HG03342 (cell line): Measurements from ENCODE around the gene IAH1.

Experiments used
- ATAC-seq: cut with Tn5 transposase; IDR thresholded peaks from one replicate; pipeline ENCODE4 v1.9.1; 2021; ENCODE audit warnings: mild to moderate bottlenecking, moderate library complexity; ENCODE audit not compliant: unreplicated experiment

The IAH1 gene, protein sequence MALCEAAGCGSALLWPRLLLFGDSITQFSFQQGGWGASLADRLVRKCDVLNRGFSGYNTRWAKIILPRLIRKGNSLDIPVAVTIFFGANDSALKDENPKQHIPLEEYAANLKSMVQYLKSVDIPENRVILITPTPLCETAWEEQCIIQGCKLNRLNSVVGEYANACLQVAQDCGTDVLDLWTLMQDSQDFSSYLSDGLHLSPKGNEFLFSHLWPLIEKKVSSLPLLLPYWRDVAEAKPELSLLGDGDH

DNA sequence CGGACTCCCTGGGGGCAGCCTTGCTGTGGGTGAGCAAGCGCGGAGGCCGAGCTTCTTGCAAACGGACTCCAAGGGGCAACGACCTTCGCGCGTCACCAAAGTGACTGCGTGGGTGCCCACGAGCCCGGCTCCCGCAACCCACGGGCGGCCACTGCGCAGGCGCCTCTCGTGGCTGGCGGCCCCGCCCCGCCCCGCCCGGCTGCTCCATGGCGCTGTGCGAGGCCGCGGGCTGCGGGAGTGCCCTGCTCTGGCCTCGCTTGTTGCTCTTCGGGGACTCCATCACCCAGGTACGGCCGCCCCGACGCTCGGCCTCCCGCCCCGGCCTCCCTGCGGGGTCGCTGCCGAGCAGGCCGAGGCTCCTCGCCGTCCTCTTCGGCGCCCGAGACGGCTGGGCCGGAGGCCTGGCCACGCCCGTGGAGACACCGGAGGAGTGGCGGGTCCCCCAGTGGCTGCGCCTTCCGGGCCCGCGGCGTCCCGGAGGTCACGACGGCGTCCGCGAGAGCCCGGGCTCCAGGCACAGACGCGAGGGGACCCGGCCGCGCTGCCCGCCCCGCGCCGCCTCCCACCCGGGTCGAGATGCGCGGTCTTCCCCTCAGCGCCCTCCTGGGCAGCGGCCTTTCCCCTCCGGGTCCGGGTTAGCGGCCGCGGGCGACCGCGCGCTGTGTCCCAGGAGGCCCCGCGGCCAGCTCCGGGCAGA, at the start of gene IAH1:
TSS of gene IAH1 (plus strand) at position 191 of the 697 bp plus-strand sequence. CDS start at position 207, 16 bp downstream.
- peak; percentile 69 for ATAC-seq

DNA sequence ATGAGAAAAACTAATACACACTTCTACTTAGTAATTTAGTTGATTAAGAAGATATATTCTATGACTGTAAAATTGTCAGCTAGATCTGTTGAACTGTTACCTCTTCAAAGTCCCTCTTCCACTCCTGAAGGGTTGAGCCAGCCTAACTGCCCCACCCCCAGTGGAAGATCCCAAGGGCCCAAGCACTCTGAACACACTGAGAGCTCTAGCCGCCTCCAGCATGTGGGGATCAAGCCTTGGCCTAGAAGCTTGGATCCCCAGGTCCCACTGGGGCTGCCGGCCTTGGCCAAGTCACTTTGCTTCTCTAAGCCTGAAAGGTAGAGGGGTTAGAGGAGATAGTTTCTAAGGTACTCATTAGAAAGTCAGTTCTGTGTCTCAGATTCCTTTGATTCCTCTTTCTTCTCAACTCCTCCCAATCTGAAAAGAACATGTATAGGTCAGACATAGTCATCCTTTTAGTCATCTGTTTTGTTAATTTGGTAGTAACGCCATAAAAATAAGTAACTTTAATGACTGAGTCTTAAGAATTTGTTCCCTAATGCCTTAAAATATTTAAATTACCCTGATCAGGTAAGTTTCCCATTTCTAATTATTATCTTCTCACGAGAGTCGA, 45.3 kb upstream of the IAH1 start:
- no peak for ATAC-seq

DNA sequence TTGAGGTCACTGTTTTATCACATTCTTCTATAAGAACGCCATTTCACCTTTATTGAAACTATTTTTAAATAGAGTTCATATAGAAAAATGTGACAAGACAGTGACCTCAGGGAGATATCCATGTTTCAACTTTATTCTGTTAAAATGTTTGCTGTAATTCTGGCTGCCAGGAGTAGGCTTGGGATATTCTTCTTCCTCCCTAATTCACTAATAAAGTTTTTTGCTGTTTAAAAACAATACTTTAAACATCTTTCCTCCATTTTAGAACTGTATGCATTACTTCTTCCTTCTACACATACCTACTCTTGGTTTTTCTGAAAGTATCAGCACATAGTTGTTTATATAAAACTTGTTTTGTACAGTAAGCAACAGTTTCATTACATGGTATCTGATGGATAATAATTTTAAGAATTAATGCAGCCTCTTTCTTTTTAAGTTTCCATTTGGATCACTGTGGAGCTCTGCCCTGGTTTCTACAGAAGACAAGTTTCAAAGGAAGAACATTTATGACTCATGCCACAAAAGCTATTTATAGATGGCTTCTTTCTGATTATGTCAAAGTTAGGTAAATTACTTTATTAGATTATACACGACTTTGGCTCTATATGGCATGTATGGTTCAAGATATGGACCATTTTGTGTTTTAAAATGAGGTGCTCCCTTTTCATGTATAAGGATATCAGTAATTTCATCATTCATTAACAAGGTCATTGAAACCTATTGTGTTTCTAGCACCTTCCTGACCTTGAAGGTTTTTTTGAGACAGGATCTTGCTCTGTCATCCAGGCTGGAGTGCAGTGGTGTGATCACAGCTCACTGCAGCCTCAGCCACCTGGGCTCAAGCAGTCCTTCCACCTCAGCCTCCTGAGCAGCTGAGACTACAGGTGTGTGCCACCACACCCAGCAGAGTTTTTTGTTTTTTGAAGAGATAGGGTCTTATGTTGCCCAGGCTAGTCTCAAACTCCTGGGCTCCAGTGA, 43.7 kb upstream of the IAH1 start:
- ATAC-seq = no peak

DNA sequence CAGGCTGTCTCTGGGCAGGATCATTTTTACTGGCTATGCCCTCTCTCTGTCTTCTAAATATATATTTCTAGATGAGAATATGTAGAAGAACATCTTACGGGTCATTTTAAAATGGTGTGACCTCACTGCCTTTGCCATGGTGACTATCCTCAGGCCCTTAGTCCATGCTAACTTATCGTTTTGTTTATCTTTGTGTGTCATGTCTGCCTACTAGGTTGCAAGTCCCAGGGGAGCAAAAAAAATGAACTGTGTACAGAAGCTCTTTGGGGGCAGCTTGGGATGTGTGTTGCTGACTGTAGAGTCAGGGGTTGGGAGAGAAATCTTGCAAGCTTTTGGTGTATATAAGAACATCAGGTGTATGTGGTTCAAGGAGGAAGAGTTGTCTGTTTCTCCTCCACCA, 39.9 kb upstream of the IAH1 start:
- no peak for ATAC-seq

DNA sequence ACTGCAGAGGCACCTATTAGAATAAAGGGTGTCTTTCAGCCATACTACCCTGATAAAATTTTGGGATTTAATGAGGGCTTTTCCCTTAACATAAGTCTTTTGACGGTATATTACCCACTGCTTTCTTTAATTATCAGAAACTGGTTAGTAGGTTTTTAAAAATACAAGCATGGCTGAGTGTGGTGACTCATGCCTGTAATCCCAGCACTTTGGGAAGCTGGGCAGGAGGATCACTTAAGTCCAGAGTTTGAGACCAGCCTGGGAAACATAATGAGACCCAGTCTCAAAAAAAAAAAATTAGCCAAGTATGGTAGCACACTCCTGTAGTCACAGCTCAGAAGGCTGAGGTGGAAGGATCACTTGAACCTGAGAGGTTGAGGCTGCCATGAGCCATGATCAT, 34.8 kb upstream of the IAH1 start:
- ATAC-seq = no peak

DNA sequence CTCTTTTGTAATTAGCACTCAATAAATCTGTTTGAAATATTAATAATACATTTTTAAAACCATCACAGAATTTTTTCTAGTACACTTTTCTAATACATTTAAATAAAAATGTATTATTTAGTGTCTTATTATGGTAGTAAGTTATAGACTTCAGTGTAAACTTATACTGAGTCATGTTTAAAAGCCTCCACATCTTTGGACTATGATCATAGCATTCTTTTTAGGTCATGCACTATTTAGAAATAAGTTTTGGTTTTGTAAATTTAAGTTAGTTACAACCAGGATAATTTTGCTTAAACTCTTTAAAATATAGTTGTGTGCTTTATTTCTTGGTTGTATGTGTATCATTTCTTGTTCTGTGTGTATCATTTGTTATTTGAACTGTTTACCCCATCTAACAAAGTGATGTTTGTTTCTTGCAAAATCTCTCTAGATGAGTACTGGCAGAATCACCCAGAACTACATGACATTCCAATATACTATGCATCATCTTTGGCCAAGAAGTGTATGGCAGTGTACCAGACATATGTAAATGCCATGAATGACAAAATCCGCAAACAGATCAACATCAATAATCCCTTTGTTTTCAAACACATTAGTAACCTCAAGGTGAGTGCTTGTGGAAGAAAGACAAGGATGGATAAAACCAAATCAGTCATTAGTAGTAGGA, 34.2 kb upstream of the IAH1 start:
- no peak for ATAC-seq

DNA sequence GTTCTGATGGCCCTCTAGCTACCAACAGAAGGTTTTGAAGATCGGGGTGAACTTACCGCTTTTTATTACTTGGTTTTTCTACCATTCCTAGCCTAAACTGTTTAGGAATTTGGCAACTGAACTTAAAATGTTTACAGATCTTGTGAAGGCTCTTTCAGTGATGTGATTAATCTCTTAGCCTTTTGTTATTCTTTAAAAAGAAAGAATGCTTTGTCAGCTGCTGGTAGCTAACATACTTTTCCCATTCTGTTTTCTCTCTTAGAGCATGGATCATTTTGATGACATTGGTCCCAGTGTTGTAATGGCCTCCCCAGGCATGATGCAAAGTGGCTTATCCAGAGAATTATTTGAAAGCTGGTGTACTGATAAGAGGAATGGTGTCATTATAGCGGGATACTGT, 32.8 kb upstream of the IAH1 start:
- ATAC-seq = no peak

DNA sequence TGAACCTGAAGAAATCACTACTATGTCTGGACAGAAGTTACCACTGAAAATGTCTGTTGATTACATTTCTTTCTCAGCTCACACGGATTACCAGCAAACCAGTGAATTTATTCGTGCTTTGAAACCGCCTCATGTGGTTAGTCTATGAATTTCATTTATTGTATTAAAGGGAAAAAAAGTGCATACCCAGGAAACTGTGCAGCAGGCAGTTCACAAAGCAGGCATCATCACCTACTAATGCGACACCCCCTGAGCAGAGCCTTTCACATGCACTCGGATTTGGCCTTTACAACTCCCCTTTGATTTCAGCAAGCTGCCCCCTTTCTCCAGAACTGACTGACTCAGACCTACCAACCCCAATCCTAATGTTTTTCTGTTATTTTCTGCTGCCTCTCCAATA, 30.8 kb upstream of the IAH1 start:
- no peak for ATAC-seq

DNA sequence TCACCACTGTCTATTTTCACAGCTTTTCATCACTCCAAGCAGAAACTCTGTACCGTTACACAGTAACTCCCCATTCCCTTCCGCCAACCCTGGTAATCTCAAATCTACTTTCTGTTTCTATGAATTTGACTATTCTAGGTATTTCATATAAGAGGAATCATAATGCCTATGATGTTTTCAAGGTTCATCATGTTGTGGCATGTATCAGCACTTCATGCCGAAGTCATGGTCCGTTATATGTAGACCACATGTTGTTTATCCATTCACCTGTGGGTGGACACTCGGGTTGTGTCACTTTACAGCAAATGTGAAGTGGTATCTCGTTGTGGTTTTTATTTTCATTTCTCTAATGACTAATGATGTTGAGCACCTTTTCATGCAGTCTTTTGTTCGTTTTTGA, 29.3 kb upstream of the IAH1 start:
- ATAC-seq = no peak

DNA sequence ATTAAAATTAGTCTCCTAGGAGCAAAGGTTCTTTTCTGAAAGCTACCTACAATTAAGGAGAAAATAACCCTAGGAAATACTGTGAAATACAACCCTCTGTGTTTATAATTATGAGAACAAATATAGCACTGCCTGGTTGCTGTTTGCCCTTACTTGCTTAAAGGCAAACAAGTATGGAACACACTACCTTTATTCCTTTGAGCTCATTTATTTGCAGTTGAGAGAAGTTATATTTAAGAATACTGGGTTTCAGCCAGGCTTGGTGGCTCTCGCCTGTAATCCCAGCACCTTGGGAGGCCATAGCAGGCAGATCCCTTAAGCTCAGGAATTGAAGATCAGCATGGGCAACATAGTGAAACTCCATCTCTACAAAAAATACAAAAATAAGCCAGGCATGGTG, 23.1 kb upstream of the IAH1 start:
- no peak for ATAC-seq

DNA sequence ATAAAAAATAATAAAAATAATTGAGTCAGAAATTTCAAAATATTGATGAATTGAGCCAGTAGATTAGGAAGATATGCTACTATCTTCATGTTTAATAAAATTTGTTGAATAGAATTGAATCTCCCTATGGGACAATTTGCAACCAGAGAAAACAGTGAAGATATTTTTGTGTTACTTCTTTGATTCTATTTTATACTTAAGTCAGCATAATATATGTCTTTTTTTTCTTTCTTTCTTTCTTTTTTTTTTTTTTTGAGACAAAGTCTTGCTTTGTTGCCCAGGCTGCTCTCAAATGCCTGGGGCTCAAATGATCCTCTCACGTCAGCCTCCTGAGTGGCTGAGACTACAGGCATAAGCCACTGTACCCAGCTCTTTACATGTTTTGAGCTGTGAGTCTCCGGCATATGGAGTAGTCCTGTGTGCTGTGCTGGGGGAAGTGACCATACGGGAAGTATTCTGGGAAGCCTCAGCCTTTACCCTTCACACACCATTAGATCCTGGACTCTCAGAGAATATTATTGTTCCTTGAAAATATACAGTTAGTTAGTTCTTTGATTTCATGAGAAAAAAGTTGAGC, 13.8 kb upstream of the IAH1 start:
- ATAC-seq = no peak

DNA sequence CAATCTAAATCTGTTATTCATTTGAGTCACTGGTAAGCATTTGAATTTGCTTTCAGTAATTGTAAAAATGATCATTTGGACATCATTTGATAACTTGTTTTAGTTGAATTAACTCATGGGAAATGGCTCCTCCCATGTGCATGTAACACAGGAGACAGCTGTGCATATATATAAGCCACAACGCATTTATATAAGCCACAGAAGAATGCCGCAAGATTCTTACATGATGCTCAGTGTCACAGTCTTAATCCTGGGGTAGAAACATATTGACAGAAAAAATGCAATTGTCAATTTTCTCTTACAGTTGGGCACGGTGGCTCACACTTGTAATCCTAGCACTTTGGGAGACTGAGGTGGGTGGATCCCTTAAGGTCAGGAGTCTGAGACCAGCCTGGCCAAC, 13.3 kb upstream of the IAH1 start:
- ATAC-seq = no peak

DNA sequence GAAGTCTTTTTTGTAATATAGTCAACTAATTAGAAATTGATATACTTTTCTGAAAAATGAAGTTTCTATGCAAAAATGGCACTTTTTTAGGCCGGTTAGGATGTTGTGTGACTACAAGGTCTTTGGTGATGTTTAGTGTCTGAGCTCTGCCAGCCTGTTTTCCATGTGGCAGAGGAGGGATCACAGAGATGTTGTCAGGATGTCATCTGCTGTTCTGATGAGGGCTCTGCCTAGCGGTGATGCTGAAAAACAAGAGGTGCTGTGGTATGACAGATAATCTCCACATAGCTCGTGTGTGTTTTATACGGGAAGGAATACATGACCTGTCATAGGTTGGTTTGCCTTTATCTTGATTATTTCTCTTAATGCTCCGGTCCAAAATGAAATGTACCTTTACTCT, 12.0 kb upstream of the IAH1 start:
- no peak for ATAC-seq

DNA sequence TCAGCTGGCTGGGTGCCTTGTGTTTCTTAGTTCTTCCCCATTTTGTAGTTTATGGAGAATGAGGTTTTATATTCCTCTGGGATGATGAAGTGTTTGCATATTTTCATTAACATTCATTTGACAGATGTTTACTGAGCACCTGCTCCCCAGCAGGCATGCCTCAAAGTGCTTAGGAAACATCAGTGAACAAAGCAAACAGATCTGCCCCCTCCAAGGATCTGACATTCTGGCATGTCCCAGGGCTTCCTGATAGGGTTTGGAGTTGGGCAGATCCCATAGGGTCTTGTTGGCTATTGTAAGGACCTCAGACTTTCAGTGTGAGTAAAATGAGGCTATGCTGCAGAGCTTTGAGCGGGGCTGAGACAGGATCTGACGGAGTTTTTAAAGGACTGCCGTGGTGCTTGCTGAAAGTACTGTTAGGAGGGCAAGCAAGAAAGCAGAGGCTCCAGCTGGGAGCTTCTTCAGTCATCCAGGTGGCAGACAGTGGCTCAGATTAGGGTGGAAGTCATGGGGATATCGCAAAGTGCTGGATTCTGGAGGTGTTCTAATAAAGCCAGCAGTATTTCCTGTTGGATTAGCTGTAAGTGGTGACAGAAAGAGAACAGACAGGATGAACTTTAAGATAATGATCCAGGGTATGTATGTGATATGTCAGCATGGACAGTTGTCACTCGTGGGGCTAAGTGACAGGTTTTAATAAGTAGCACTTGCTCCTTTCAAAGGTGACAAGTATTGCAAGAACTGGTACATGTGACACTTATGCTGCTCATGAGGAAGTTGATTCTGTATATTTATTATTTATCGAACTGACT, 11.3 kb upstream of the IAH1 start:
- no peak for ATAC-seq

DNA sequence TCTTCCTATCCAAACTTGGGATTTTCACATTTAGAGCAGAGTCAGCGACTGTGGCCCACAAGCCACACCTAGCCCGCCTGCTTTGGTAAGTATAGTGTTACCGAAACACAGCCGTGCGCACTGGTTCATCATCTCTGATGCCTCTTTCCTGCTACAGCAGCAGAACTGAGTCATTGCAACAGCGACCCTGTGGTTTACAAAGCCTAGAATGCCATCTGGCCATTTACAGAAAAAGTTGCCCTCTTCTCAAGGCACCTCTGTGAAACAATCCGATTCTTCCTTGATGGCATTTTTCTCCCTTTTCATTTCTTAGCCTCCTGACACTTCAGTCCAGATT, 10.7 kb upstream of the IAH1 start:
- no peak for ATAC-seq

DNA sequence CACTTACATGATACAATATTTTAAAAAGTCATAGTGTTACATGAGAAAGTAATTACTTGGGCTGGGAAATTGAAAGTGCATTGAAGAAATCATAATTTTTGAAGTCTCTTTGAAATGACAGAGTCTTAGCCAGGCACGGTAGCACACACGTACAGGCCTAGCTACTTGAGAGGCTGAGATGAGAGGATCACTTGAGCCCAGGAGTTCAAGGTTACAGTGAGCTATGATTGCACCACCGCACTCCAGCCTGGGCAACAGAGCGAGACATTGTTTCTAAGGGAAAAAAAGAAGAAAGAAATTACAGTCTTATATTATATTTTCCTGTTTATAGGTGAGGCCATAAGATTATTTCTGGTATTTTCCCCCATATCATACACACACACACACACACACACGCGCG, 9.2 kb upstream of the IAH1 start:
- no peak for ATAC-seq

DNA sequence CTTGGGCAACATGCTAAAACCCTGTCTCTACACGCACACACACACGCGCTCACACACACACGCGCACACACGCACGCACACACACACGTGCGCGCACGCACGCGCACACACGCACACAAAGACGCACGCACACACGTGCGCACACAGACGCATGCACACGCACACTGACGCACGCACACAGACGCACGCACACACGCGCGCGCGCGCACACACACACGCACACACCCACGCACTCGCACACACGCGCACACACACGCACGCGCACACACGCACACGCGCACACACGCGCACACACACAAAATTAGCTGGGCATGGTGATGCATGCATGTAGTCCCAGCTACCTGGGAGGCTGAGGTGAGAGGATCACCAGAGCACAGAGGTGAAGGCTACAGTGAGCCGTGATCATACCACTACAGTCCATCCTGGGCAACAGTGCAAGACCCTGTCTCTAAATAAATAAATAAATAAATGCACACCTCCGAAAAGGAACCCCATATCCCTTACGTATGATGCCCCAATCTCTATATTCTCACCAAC, 8.1 kb upstream of the IAH1 start:
- no peak for ATAC-seq

DNA sequence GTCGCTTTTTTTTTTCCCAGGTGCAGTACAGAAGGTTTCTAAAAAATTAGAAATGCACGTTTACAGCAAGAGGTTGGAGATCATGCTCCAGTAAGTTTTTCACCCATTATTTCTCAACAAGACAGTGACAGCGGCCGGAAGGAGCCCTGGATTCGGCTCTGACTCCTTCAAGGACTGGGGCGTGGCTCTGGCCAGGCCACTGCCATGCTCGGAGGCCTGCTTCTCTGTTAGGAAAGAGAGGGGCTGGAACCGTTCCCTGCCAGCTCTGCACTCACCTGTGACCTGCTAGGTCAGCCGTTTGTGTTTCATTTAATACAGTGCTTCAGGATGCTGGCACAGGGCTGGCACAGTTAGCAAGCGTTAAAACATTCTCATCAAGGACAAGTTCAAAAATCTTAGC, 6.7 kb upstream of the IAH1 start:
- no peak for ATAC-seq

DNA sequence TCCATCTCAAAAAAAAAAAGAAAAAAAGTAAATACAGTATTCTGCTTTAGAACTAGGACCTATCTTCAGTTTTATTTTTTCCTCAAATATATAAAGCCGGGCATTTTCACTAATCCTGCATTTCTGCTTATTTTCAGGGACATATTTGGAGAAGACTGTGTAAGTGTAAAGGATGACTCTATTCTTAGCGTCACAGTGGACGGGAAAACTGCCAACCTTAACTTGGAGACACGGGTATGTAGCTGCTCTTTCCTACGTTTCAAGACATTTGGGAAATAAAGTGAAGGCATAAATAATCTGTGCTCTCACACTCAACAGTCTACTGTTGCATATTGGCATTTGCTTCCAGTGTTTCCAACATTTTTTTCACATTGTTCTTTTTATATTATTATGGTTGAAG, 3.1 kb upstream of the IAH1 start:
- ATAC-seq = no peak
